Panc1 (cell line): ENCODE results near the gene POLR3E. TPM values are rescaled to one million over a fixed set of nuclear protein-coding genes. Genes with fewer than 3 reads are reported as not detected.

Experiments used
- ATAC-seq: fragments of 200-7000 bp; cut with Tn5 transposase; 2 replicates; pipeline ENCODE4 v1.9.1; 2020; ENCODE audit warnings: mild to moderate bottlenecking, moderate library complexity
- BruUV-seq: library from RNA; stranded (reverse); fragments of 400-500 nt; replicated peaks from 2 replicates; lab custom pipeline; 2021; lab: Mats Ljungman, UMichigan
- CTCF ChIA-PET: fragments of 300-600 bp; sonication (Branson Sonifier 250); formaldehyde crosslinking; loops from one replicate; lab custom pipeline; 2022; ENCODE audit warnings: antibody characterized with exemption; lab: Charles Lee
- POLR2A ChIA-PET: fragments of 300-600 bp; sonication (Branson Sonifier 250); formaldehyde crosslinking; loops from one replicate; lab custom pipeline; 2022; ENCODE audit warnings: antibody characterized with exemption; lab: Charles Lee
- DNase-seq: peaks from one replicate; pipeline ENCODE4 v3.0.0-alpha.2; 2010; ENCODE audit warnings: low read depth, low spot score
- H3K27ac ChIP-seq: 2 replicates; pipeline ENCODE4 v1.5.1; 2011; ENCODE audit warnings: mild to moderate bottlenecking, low read length, inconsistent platforms
- H3K27me3 ChIP-seq: fragments of 200-500 bp; sonication (Bioruptor generic); 2 replicates; pipeline ENCODE4 v1.6.0; 2014; ENCODE audit warnings: low read length, inconsistent platforms; ENCODE audit not compliant: control insufficient read depth, insufficient read depth
- H3K36me3 ChIP-seq: fragments of 200-500 bp; sonication (Bioruptor generic); 2 replicates; pipeline ENCODE4 v1.5.1; 2014; ENCODE audit warnings: inconsistent platforms, mild to moderate bottlenecking, low read length, moderate library complexity; ENCODE audit not compliant: control insufficient read depth, insufficient read depth
- H3K4me1 ChIP-seq: 2 replicates; pipeline ENCODE4 v1.5.1; 2011; ENCODE audit warnings: inconsistent platforms, mild to moderate bottlenecking, low read length, moderate library complexity; ENCODE audit not compliant: control insufficient read depth, insufficient read depth
- H3K4me3 ChIP-seq, 2 experiments: 2 replicates each; pipeline ENCODE4 v1.5.1; 2011 to 2012; ENCODE audit warnings: low read depth in 2 of 2, low read length in 2 of 2, mild to moderate bottlenecking in 2 of 2, inconsistent platforms in 1 of 2, moderate library complexity in 1 of 2
- H3K9me3 ChIP-seq: fragments of 200-500 bp; sonication (Bioruptor generic); 2 replicates; pipeline ENCODE4 v1.5.1; 2014; ENCODE audit warnings: low read depth, mild to moderate bottlenecking, inconsistent platforms, low read length, moderate library complexity; ENCODE audit not compliant: control insufficient read depth, insufficient read depth
- CTCF ChIP-seq: fragments of 450-650 bp; IDR thresholded peaks from 2 replicates; pipeline ENCODE4 v1.5.1; 2017; ENCODE audit warnings: mild to moderate bottlenecking
- POLR2AphosphoS5 ChIP-seq: IDR thresholded peaks from 2 replicates; pipeline ENCODE4 v1.6.1; 2012; ENCODE audit warnings: mild to moderate bottlenecking, low read depth, low read length, moderate library complexity
- SIN3A ChIP-seq: IDR thresholded peaks from 2 replicates; pipeline ENCODE4 v1.6.1; 2012; ENCODE audit warnings: low read depth, mild to moderate bottlenecking, low read length, moderate library complexity, borderline replicate concordance; ENCODE audit not compliant: insufficient read depth
- TCF7L2 ChIP-seq: IDR thresholded peaks from 2 replicates; pipeline ENCODE4 v1.6.1; 2011; ENCODE audit warnings: mild to moderate bottlenecking, low read depth, low read length, inconsistent platforms
- in situ Hi-C: cut with HindIII; loops from 2 replicates; pipeline ENCODE4 v1.10.0; 2016; ENCODE audit warnings: low sequenced_read_pairs, low pct_unique_long_range_greater_than_20kb
- intact Hi-C: fragments of 100-400 bp; cut with micrococcal nuclease; formaldehyde crosslinking; loops from one replicate; pipeline ENCODE4 v1.10.0; 2022; ENCODE audit not compliant: unreplicated experiment
- total RNA-seq: library from RNA; stranded (reverse); gene quantifications from one replicate; pipeline ENCODE4 v1.2.1, GENCODE V29; 2021; ENCODE audit not compliant: unreplicated experiment
- TF ChIP-seq, protein P1 (sequence below), 2 experiments: IDR thresholded peaks; 2 replicates each; pipeline ENCODE4 v1.6.1; 2011 to 2012; ENCODE audit warnings: low read depth in 2 of 2, control low read depth in 1 of 2, low read length in 1 of 2, mild to moderate bottlenecking in 1 of 2, moderate library complexity in 1 of 2; ENCODE audit not compliant: insufficient read depth in 1 of 2

POLR3E gene
- total RNA-seq, 1 experiment from 2014 or later, result 45.2 TPM

- in situ Hi-C loops, result no loop called here
- no peak overlapping the region for H3K27ac ChIP-seq
- CTCF ChIA-PET, result no interaction called here
These were observed 32.4 kb upstream of the POLR3E start for GRCh38 chr16:22264786-22265185.

GRCh38 chr16:22265351-22265750 is 31.9 kb upstream of the POLR3E start:
- peaks cover under 1% of the 10 kb centered on the region; the same call in 1 of the 2 replicates for H3K9me3 ChIP-seq
- BruUV-seq, result no TSS peak
- ATAC-seq (no peak), DNase-seq (no peak)
- ChIA-PET CTCF (no interaction called here), POLR2A (interaction anchor here (0.7 kb wide), 1 partner anchor 51 kb away, joined by 4 read pairs; no protein-coding TSS in a partner anchor)
- no peak overlapping the region for H3K4me3 ChIP-seq
- no peak overlapping the region for H3K27ac ChIP-seq
- TF ChIP-seq TCF7L2 (no peak), POLR2AphosphoS5 (no peak), SIN3A (no peak), CTCF (no peak)
- TF ChIP-seq, protein P1, sequence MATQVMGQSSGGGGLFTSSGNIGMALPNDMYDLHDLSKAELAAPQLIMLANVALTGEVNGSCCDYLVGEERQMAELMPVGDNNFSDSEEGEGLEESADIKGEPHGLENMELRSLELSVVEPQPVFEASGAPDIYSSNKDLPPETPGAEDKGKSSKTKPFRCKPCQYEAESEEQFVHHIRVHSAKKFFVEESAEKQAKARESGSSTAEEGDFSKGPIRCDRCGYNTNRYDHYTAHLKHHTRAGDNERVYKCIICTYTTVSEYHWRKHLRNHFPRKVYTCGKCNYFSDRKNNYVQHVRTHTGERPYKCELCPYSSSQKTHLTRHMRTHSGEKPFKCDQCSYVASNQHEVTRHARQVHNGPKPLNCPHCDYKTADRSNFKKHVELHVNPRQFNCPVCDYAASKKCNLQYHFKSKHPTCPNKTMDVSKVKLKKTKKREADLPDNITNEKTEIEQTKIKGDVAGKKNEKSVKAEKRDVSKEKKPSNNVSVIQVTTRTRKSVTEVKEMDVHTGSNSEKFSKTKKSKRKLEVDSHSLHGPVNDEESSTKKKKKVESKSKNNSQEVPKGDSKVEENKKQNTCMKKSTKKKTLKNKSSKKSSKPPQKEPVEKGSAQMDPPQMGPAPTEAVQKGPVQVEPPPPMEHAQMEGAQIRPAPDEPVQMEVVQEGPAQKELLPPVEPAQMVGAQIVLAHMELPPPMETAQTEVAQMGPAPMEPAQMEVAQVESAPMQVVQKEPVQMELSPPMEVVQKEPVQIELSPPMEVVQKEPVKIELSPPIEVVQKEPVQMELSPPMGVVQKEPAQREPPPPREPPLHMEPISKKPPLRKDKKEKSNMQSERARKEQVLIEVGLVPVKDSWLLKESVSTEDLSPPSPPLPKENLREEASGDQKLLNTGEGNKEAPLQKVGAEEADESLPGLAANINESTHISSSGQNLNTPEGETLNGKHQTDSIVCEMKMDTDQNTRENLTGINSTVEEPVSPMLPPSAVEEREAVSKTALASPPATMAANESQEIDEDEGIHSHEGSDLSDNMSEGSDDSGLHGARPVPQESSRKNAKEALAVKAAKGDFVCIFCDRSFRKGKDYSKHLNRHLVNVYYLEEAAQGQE (IDR thresholded peaks at IDR 0.05; ENCODE audit: insufficient read depth in 1 of 2, low read depth in 2 of 2, low read length in 1 of 2), result no peak
- in situ Hi-C loops (no loop called here), intact Hi-C loops (no loop called here)
- no peaks in the 10 kb centered on the region for H3K36me3 ChIP-seq
- no peaks in the 10 kb centered on the region for H3K27me3 ChIP-seq
- H3K4me1 ChIP-seq, result no peaks in the 10 kb centered on the region

More at GRCh38 chr16:22264786-22265185, 32.4 kb upstream of the POLR3E start:
- H3K4me3 ChIP-seq, result no peak overlapping the region
- POLR2A ChIA-PET, result interaction anchor here (0.6 kb wide), 1 partner anchor 57 kb away, joined by 4 read pairs; no protein-coding TSS in a partner anchor
- ATAC-seq (no peak), DNase-seq (no peak)
- no peaks in the 10 kb centered on the region for H3K4me1 ChIP-seq
- peaks cover 4% of the 10 kb centered on the region; the same call in 1 of the 2 replicates for H3K9me3 ChIP-seq
- TF ChIP-seq POLR2AphosphoS5 (no peak), TCF7L2 (no peak), SIN3A (no peak), CTCF (no peak)
- TF ChIP-seq, protein P1 (IDR thresholded peaks at IDR 0.05; ENCODE audit: insufficient read depth in 1 of 2, low read depth in 2 of 2, low read length in 1 of 2), result no peak
- no TSS peak for BruUV-seq
- no peaks in the 10 kb centered on the region for H3K27me3 ChIP-seq
- H3K36me3 ChIP-seq, result 0 out of 2 replicates have a peak, but pooled peaks cover 2% of the 10 kb centered on the region
- intact Hi-C loops, result no loop called here
